22Rv1 (cell line): ENCODE measurements around the gene GCN1.
A peak's percentile ranks its signal among the peaks of the same experiment; 100 is the strongest.

Source experiments
- H3K27ac ChIP-seq: fragments of 450-650 bp; 2 replicates; pipeline ENCODE4 v1.5.1; 2017
- CTCF ChIP-seq: fragments of 450-650 bp; IDR thresholded peaks from 2 replicates; pipeline ENCODE4 v1.5.1; 2017; ENCODE audit warnings: mild to moderate bottlenecking
- ZFX ChIP-seq: fragments of 450-650 bp; IDR thresholded peaks from 2 replicates; pipeline ENCODE4 v1.6.1; 2017; ENCODE audit warnings: antibody characterized with exemption, borderline replicate concordance

The GCN1 gene

GRCh38 chr12:120115066-120115465 is 79.4 kb downstream of the GCN1 start:
- H3K27ac ChIP-seq, result peak overlapping the region; percentile 94; the same call in 1 of the 2 replicates
- no peak for TF ChIP-seq ZFX
- no peak for TF ChIP-seq CTCF

GRCh38 chr12:120110550-120111501 is 83.7 kb downstream of the GCN1 start:
- TF ChIP-seq ZFX, result no peak
- TF ChIP-seq CTCF, result no peak
- peak overlapping the region; percentile 17; the same call in 1 of the 2 replicates for H3K27ac ChIP-seq

- TF ChIP-seq CTCF, result no peak
- TF ChIP-seq ZFX, result no peak
- H3K27ac ChIP-seq, result no peak overlapping the region
Observed at GRCh38 chr12:120109570-120110267, 84.8 kb downstream of the GCN1 start.

GRCh38 chr12:120106151-120106550 is 88.4 kb downstream of the GCN1 start:
- TF ChIP-seq ZFX (no peak), CTCF (no peak)
- H3K27ac ChIP-seq, result no peak overlapping the region

GRCh38 chr12:120103371-120103770 is 91.1 kb downstream of the GCN1 start:
- no peak for TF ChIP-seq CTCF
- TF ChIP-seq ZFX, result no peak

GRCh38 chr12:120103044-120103338 is 91.5 kb downstream of the GCN1 start:
- no peak overlapping the region for H3K27ac ChIP-seq
- TF ChIP-seq CTCF, result no peak
- no peak for TF ChIP-seq ZFX

More at GRCh38 chr12:120103371-120103770, 91.1 kb downstream of the GCN1 start:
- no peak overlapping the region for H3K27ac ChIP-seq
